ENCODE results near the gene ADAM8. TPM values are rescaled to one million over a fixed set of nuclear protein-coding genes. Genes with fewer than 3 reads are reported as not detected.
"Not testable (repeated sequence)": the region's sequence is repeated elsewhere in the genome, so short reads cannot be mapped to it uniquely, and the experiment has no call there.

ADAM8 gene
- total RNA-seq, 2 donors from 2014 or later, result 156 to 218 TPM

GRCh38 chr10:133265052-133265451, 11.6 kb downstream of the ADAM8 start:
- H3K27ac Mint-ChIP-seq; H3K4me3 Mint-ChIP-seq; H3K27me3 Mint-ChIP-seq (ENCODE audit: low read depth); ATAC-seq (replicated peaks in 1 of 2); H3K9me3 Mint-ChIP-seq; DNase-seq; H3K36me3 Mint-ChIP-seq (ENCODE audit: insufficient read depth in 2 of 2): not testable (repeated sequence)
- peaks cover 42% of the 10 kb centered on the region for H3K4me1 Mint-ChIP-seq (ENCODE audit: low read depth)

DNA sequence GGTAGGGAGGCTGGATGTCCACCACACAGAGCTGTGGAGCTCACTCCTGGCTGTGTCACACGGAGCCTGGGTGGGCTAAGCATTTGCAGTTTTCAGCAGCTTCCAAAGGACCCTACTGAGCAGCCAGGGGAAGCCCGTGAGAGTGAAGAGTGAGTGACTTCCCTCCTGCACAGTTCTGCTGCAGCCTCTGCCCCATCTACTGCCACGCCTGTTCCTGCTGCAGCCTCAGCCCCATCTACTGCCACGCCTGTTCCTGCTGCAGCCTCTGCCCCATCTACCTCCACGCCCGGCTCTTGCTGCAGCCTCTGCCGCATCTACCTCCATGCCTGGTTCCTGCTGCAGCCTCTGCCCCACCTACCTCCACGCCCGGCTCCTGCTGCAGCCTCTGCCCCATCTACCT, 12.2 kb downstream of the ADAM8 start:
- Mint-ChIP-seq H3K27ac (no peak overlapping the region), H3K36me3 (ENCODE audit: insufficient read depth in 2 of 2) (peaks cover 2 to 3% of the 10 kb centered on the region in 2 donors), H3K4me1 (ENCODE audit: low read depth) (peaks cover 48% of the 10 kb centered on the region), H3K27me3 (ENCODE audit: low read depth) (no peaks in the 10 kb centered on the region), H3K4me3 (peak overlapping the region in 1 of 2 donors; percentile 40), H3K9me3 (no peaks in the 10 kb centered on the region)
- ATAC-seq (replicated peaks in 1 of 2) (no peak), DNase-seq (no peak)

DNA sequence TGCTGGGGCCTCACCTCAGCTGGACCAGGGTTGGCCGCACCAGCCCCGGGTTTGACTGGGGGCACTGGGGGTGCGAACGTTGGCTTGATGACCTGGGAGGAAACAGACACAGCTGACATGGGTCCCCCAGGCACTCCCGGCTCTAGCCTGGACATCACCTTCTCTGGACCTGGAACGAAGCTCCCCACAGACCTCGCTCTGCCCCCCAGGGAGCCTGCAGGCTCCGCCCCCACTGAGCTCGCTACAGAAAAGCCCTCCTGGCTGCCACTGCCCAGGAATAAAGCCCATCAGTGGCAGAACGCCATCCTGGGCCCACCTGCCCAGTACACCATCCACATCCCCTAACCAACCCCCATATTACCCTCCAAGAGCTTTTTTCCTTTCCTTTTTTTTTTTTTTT, 13.0 kb downstream of the ADAM8 start:
- Mint-ChIP-seq H3K27ac (no peak overlapping the region), H3K4me3 (no peak overlapping the region), H3K27me3 (ENCODE audit: low read depth) (no peaks in the 10 kb centered on the region)

DNA sequence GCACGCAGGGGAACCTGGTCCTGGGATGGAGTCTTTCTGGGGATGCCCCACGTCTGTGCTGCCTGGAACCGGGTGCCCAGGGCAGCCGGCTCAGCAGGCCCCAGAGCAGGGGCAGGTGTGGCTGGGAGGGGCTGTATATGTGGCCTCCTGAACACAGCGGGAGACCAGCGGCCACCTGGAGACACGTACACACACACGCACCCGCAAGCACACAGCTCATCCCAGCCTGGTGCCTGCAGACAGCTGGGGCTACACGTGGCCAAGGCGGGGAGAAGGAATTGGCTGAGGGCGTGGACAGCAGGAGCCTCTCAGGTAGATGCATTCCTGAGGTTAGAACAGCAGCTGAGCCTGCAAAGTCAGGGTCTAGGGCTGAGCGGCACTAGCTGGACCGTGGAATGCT, 14.0 kb downstream of the ADAM8 start:
- peak overlapping the region in 1 of 2 donors; percentile 63 for H3K4me3 Mint-ChIP-seq
- DNase-seq, result no peak
- peaks cover 63% of the 10 kb centered on the region for H3K4me1 Mint-ChIP-seq (ENCODE audit: low read depth)
- H3K9me3 Mint-ChIP-seq, result no peaks in the 10 kb centered on the region
- peaks cover 0 to 3% of the 10 kb centered on the region in 2 donors for H3K36me3 Mint-ChIP-seq (ENCODE audit: insufficient read depth in 2 of 2)
- ATAC-seq (replicated peaks in 1 of 2), result no peak
- H3K27ac Mint-ChIP-seq, result no peak overlapping the region
- no peaks in the 10 kb centered on the region for H3K27me3 Mint-ChIP-seq (ENCODE audit: low read depth)

More for the DNA sequence above, 13.0 kb downstream of the ADAM8 start:
- H3K36me3 Mint-ChIP-seq (ENCODE audit: insufficient read depth in 2 of 2), result peaks cover 0 to 3% of the 10 kb centered on the region in 2 donors
- no peaks in the 10 kb centered on the region for H3K9me3 Mint-ChIP-seq
- DNase-seq, result no peak
- peaks cover 56% of the 10 kb centered on the region for H3K4me1 Mint-ChIP-seq (ENCODE audit: low read depth)
- ATAC-seq (replicated peaks in 1 of 2), result no peak

- peak overlapping the region; percentile 52 to 91 for H3K4me3 Mint-ChIP-seq
- peaks cover 0 to 3% of the 10 kb centered on the region in 2 donors for H3K36me3 Mint-ChIP-seq (ENCODE audit: insufficient read depth in 2 of 2)
- no peak overlapping the region for H3K27ac Mint-ChIP-seq
- ATAC-seq (replicated peaks in 1 of 2) (peak; percentile 55 to 63), DNase-seq (peak; percentile 87)
- H3K9me3 Mint-ChIP-seq, result no peaks in the 10 kb centered on the region
- peaks cover 72% of the 10 kb centered on the region for H3K4me1 Mint-ChIP-seq (ENCODE audit: low read depth)
- H3K27me3 Mint-ChIP-seq (ENCODE audit: low read depth), result no peaks in the 10 kb centered on the region
These were observed 14.8 kb downstream of the ADAM8 start for GRCh38 chr10:133261726-133262325.

DNA sequence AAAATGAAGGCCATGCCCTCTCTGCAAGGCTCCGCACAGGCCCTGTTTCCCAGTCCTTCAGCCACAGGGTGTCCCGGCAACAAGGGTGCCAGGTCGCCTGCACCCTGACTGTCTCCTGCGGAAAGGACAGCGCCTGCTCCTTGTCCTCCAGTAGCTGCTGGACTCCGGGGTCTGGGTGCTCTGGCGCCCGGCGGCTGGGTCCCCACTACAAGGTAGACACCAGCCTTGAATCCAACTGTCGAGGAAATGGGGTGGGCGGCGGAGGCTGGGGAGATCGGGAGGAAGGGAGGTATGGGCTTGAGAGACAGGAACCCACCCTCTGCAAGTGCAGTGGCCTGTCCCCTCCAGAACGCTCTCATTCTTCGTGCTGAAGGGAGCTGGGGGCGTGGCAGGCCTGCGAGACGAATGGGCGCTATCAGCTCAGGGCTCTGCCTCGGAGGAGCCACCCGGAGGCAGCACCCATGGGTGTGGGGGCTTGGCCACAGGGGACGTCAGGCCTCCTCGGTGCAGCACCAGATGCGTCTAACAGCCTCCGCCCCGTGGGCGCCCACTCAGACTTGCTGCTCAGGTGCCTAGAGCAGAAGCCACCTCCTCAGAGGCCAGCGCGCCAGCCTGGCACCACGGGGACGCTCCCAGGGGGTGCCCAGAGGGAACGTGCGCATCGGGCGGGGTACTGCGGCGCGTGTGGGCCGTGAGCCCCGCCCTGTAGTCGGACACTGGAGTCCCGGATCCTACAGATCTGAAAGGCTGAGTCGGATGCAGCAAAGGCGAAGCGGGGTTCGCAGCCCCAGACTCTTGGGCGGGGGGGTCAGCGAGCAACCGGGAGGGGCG, 15.6 kb downstream of the ADAM8 start:
- peak; percentile 80 to 83 for DNase-seq
- Mint-ChIP-seq H3K4me3 (peak overlapping the region; percentile 52 to 91), H3K36me3 (ENCODE audit: insufficient read depth in 2 of 2) (peaks cover 0 to 3% of the 10 kb centered on the region in 2 donors), H3K4me1 (ENCODE audit: low read depth) (peaks cover 75% of the 10 kb centered on the region), H3K9me3 (no peaks in the 10 kb centered on the region), H3K27me3 (ENCODE audit: low read depth) (no peaks in the 10 kb centered on the region), H3K27ac (no peak overlapping the region)
- ATAC-seq (replicated peaks in 1 of 2), result peak; percentile 62 to 68

- H3K4me3 Mint-ChIP-seq, result peak overlapping the region; percentile 52 to 91
- no peak for DNase-seq
- H3K9me3 Mint-ChIP-seq, result no peaks in the 10 kb centered on the region
- H3K27ac Mint-ChIP-seq, result peak overlapping the region; percentile 89
- peak in 1 of 2 donors; percentile 1 for ATAC-seq (replicated peaks in 1 of 2)
- peaks cover 65% of the 10 kb centered on the region for H3K4me1 Mint-ChIP-seq (ENCODE audit: low read depth)
- no peaks in the 10 kb centered on the region for H3K27me3 Mint-ChIP-seq (ENCODE audit: low read depth)
- H3K36me3 Mint-ChIP-seq (ENCODE audit: insufficient read depth in 2 of 2), result peaks cover 0 to 3% of the 10 kb centered on the region in 2 donors
These were observed 17.1 kb downstream of the ADAM8 start for GRCh38 chr10:133259602-133259989.

GRCh38 chr10:133258818-133259601, 17.7 kb downstream of the ADAM8 start:
- Mint-ChIP-seq H3K4me1 (ENCODE audit: low read depth) (peaks cover 59% of the 10 kb centered on the region), H3K27me3 (ENCODE audit: low read depth) (no peaks in the 10 kb centered on the region), H3K36me3 (ENCODE audit: insufficient read depth in 2 of 2) (peaks cover 0 to 3% of the 10 kb centered on the region in 2 donors), H3K27ac (peak overlapping the region; percentile 89), H3K4me3 (peak overlapping the region; percentile 52 to 91), H3K9me3 (no peaks in the 10 kb centered on the region)
- ATAC-seq (replicated peaks in 1 of 2), result peak; percentile 57 to 65
- peak; percentile 89 to 91 for DNase-seq

GRCh38 chr10:133258066-133258817, 18.4 kb downstream of the ADAM8 start:
- peak overlapping the region; percentile 57 for H3K27ac Mint-ChIP-seq
- no peaks in the 10 kb centered on the region for H3K27me3 Mint-ChIP-seq (ENCODE audit: low read depth)
- peaks cover 0 to 1% of the 10 kb centered on the region in 2 donors for H3K36me3 Mint-ChIP-seq (ENCODE audit: insufficient read depth in 2 of 2)
- peaks cover 51% of the 10 kb centered on the region for H3K4me1 Mint-ChIP-seq (ENCODE audit: low read depth)
- DNase-seq (peak; percentile 57 to 60), ATAC-seq (replicated peaks in 1 of 2) (peak; percentile 7 to 21)
- peak overlapping the region; percentile 64 to 76 for H3K4me3 Mint-ChIP-seq
- no peaks in the 10 kb centered on the region for H3K9me3 Mint-ChIP-seq

DNA sequence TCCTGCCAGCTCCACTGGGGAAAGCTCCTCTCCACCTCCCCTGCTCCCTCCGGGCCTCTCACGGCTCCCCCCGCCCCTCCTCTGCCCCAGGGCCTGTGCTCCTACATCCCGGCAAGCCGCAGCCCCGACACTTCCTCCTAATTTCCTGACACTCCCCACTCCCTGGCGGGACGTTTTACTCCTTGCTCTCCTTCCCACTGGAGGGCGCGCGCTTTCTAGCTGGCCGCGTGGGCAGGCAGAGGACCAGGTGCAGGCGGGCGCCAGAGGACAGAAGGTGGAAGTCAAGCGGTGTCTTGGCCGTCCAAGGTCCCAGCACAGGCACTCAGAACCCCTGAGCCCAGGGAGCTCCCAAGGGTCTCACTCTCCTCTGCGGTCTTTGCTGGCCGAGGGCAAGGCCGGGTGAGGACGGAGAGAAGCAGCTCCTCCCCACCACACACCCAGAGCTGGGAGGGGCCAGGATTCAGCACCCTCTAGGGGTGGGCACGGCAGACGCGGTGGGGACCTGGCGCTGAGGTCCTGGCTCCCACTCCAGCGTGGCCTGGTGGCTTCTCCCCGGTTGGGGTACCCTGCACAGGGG, 19.1 kb downstream of the ADAM8 start:
- peak in 1 of 2 donors; percentile 2 for ATAC-seq (replicated peaks in 1 of 2)

DNA sequence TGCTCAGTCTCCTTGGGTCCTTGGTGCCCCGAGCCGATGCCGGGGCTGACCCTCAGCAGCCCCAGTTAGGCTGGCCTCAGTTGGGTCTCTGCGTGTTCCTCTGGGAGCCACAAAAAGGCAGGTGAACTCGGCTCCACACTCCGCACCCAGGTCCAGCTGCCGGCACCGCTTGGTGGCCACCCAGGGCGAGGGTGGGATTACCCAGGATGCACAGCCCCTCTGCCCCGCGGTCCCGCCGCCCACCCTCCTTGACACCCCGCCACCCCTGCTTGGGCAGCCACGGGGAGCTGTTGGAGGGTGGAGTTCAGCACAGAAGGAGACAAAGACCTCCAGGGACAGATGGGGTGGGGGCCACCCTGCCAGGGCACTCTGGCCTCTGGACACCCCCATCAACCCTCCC, 21.3 kb downstream of the ADAM8 start:
- Mint-ChIP-seq H3K27me3 (ENCODE audit: low read depth) (peaks cover 3% of the 10 kb centered on the region), H3K4me1 (ENCODE audit: low read depth) (peaks cover 36% of the 10 kb centered on the region), H3K4me3 (no peak overlapping the region), H3K27ac (no peak overlapping the region), H3K9me3 (no peaks in the 10 kb centered on the region), H3K36me3 (ENCODE audit: insufficient read depth in 2 of 2) (no peaks in the 10 kb centered on the region)
- ATAC-seq (replicated peaks in 1 of 2), result no peak
- DNase-seq, result no peak

More for the DNA sequence above, 19.1 kb downstream of the ADAM8 start:
- Mint-ChIP-seq H3K27me3 (ENCODE audit: low read depth) (no peaks in the 10 kb centered on the region), H3K36me3 (ENCODE audit: insufficient read depth in 2 of 2) (no peaks in the 10 kb centered on the region), H3K27ac (peak overlapping the region; percentile 5), H3K4me3 (peak overlapping the region; percentile 64 to 76), H3K4me1 (ENCODE audit: low read depth) (peaks cover 49% of the 10 kb centered on the region), H3K9me3 (no peaks in the 10 kb centered on the region)
- DNase-seq, result peak; percentile 33 to 34

GRCh38 chr10:133254421-133255120, 22.1 kb downstream of the ADAM8 start:
- peaks cover 6% of the 10 kb centered on the region for H3K27me3 Mint-ChIP-seq (ENCODE audit: low read depth)
- peaks cover 28% of the 10 kb centered on the region for H3K4me1 Mint-ChIP-seq (ENCODE audit: low read depth)
- no peaks in the 10 kb centered on the region for H3K36me3 Mint-ChIP-seq (ENCODE audit: insufficient read depth in 2 of 2)
- DNase-seq, result no peak
- H3K27ac Mint-ChIP-seq, result no peak overlapping the region
- ATAC-seq (replicated peaks in 1 of 2), result no peak
- no peaks in the 10 kb centered on the region for H3K9me3 Mint-ChIP-seq
- H3K4me3 Mint-ChIP-seq, result no peak overlapping the region
